GM12878 (cell line): ENCODE results near the gene CAMP. TPM values are rescaled to one million over a fixed set of nuclear protein-coding genes. Genes with fewer than 3 reads are reported as not detected.

Experiments
- ATAC-seq: fragments of 200-7000 bp; cut with Tn5 transposase; 3 replicates; pipeline ENCODE4 v1.9.1; 2020; ENCODE audit warnings: mild to moderate bottlenecking, moderate library complexity
- BruUV-seq: library from RNA; stranded (reverse); fragments of 400-500 nt; replicated peaks from 2 replicates; lab custom pipeline; 2021; lab: Mats Ljungman, UMichigan
- CTCF ChIA-PET: fragments of 300-600 bp; sonication (Branson Sonifier 250); formaldehyde crosslinking; extraction: SDS; loops from one replicate; lab custom pipeline; 2021; ENCODE audit warnings: inconsistent platforms; lab: Yijun Ruan, JAX
- POLR2A ChIA-PET: fragments of 350-600 bp; formaldehyde crosslinking; extraction: SDS; loops from one replicate; lab custom pipeline; 2021; ENCODE audit warnings: inconsistent platforms; lab: Charles Lee
- RAD21 ChIA-PET: fragments of 300-600 bp; sonication (Branson Sonifier 250); formaldehyde crosslinking; loops from one replicate; lab custom pipeline; 2023; ENCODE audit warnings: antibody characterized with exemption; ENCODE audit not compliant: unreplicated experiment; lab: Charles Lee
- SMC1A ChIA-PET: fragments of 300-600 bp; sonication (Branson Sonifier 250); formaldehyde crosslinking; loops from one replicate; lab custom pipeline; 2023; ENCODE audit not compliant: unreplicated experiment, uncharacterized antibody; lab: Charles Lee
- DNase-seq: peaks from one replicate; pipeline ENCODE4 v3.0.0-alpha.2; 2011; ENCODE audit warnings: low read depth, low spot score
- FAIRE-seq: peaks from 3 replicates; lab custom pipeline; 2011; peaks lifted over from hg19 to GRCh38; lab: Jason Lieb, UNC
- H2AFZ ChIP-seq: 2 replicates; pipeline ENCODE4 v1.6.0; 2011; ENCODE audit warnings: low read depth, low read length, control low read depth; ENCODE audit not compliant: control insufficient read depth
- H3K27ac ChIP-seq: 2 replicates; pipeline ENCODE4 v1.5.1; 2011; ENCODE audit warnings: control low read depth; ENCODE audit not compliant: control insufficient read depth, insufficient read depth
- H3K27me3 ChIP-seq, 2 experiments: replicated peaks in 1 of 2; 2 replicates each; pipeline versions ENCODE4 v1.6.0 to v1.6.1; 2011; ENCODE audit warnings: low read length in 1 of 2; ENCODE audit not compliant: control insufficient read depth in 2 of 2, insufficient read depth in 2 of 2
- H3K36me3 ChIP-seq, 2 experiments: 2 replicates each; pipeline ENCODE4 v1.5.1; 2011; ENCODE audit warnings: low read length in 1 of 2; ENCODE audit not compliant: control insufficient read depth in 2 of 2, insufficient read depth in 2 of 2
- H3K4me1 ChIP-seq: 2 replicates; pipeline ENCODE4 v1.6.1; 2011; ENCODE audit warnings: mild to moderate bottlenecking, low read length, moderate library complexity, mixed read lengths; ENCODE audit not compliant: control insufficient read depth, insufficient read depth
- H3K4me2 ChIP-seq: 2 replicates; pipeline ENCODE4 v1.6.0; 2011; ENCODE audit warnings: control low read depth; ENCODE audit not compliant: control insufficient read depth, insufficient read depth
- H3K4me3 ChIP-seq: fragments of 200-600 bp; sonication (generic); 2 replicates; pipeline ENCODE4 v1.5.1; 2016
- H3K79me2 ChIP-seq: 2 replicates; pipeline ENCODE4 v1.6.0; 2011; ENCODE audit warnings: low read length; ENCODE audit not compliant: control insufficient read depth, insufficient read depth
- H3K9ac ChIP-seq: 2 replicates; pipeline ENCODE4 v1.8.0; 2011; ENCODE audit warnings: low read length, control low read depth, mixed read lengths; ENCODE audit not compliant: control insufficient read depth, insufficient read depth
- H3K9me3 ChIP-seq: replicated peaks from 3 replicates; pipeline ENCODE4 v1.5.1; 2011; ENCODE audit warnings: mild to moderate bottlenecking, low read length; ENCODE audit not compliant: control insufficient read depth, insufficient read depth
- H4K20me1 ChIP-seq: 2 replicates; pipeline ENCODE4 v1.6.0; 2011; ENCODE audit not compliant: control insufficient read depth, insufficient read depth
- ASH2L ChIP-seq: fragments of 300-600, 200-600 bp; sonication (generic); IDR thresholded peaks from 2 replicates; pipeline ENCODE4 v1.6.1; 2017; ENCODE audit warnings: low read depth, mild to moderate bottlenecking, borderline replicate concordance
- CBX5 ChIP-seq: sonication (generic); IDR thresholded peaks from 2 replicates; pipeline ENCODE4 v1.6.1; 2016; ENCODE audit warnings: low read depth, moderate library complexity, mild to moderate bottlenecking, inconsistent platforms
- CEBPB ChIP-seq, 2 experiments: fragments of 150-350 bp in 1 of 2; IDR thresholded peaks; 2 replicates each; pipeline ENCODE4 v1.6.1; 2012 to 2014; ENCODE audit warnings: low read depth in 2 of 2, low read length in 2 of 2, borderline replicate concordance in 1 of 2, inconsistent platforms in 1 of 2
- LARP7 ChIP-seq: fragments of 450-650 bp; IDR thresholded peaks from 2 replicates; pipeline ENCODE4 v1.6.1; 2017; ENCODE audit warnings: mild to moderate bottlenecking
- SIN3A ChIP-seq: IDR thresholded peaks from 2 replicates; pipeline ENCODE4 v1.6.1; 2012; ENCODE audit warnings: low read depth, low read length, improper control_type of control experiment
- WGBS: methylation state at CpG from one replicate; pipeline ENCODE4 v1.1.6; 2016; ENCODE audit warnings: low lambda C conversion rate; ENCODE audit not compliant: insufficient replicate concordance, insufficient coverage; ENCODE audit errors: missing lambda C conversion rate; 5-methylcytosine and 5-hydroxymethylcytosine counted together
- in situ Hi-C: fragments of 300-500 bp; cut with MboI; formaldehyde crosslinking; loops from 9 replicates; pipeline ENCODE4 v1.14.3; 2018; ENCODE audit warnings: mixed read lengths
- intact Hi-C: fragments of 100-400 bp; cut with micrococcal nuclease; formaldehyde crosslinking; loops from one replicate; pipeline ENCODE4 v1.14.2; 2022; ENCODE audit not compliant: unreplicated experiment
- polyA plus RNA-seq, 11 experiments: library from polyadenylated mRNA; depleted of rRNA in 4 of 11; unstranded in 6 of 11; stranded (reverse) in 5 of 11; fragments of >200 nt; fragmentation: Nextera tagmentation in 4 of 11; fragmentation: Illumina TruSeq in 1 of 11; extraction: Ambion mirVana in 4 of 11; extraction: Trizol in 1 of 11; gene quantifications; 1 replicate in 1 of 11; 2 replicates in 10 of 11; pipeline versions ENCODE4 v1.2.1 to v1.2.3, GENCODE V29; 2011 to 2016; ENCODE audit warnings: inconsistent platforms in 2 of 11, missing spikeins in 2 of 11, low read depth in 1 of 11
- total RNA-seq, 4 experiments: library from RNA; depleted of rRNA in 3 of 4; stranded (reverse); fragments of >200 nt in 3 of 4; fragmentation: Illumina TruSeq in 1 of 4; extraction: Trizol in 1 of 4; gene quantifications; 2 replicates each; pipeline versions ENCODE4 v1.2.1 to v1.2.3, GENCODE V29; 2013 to 2021
- TF ChIP-seq, protein P1 (sequence below): IDR thresholded peaks from 2 replicates; pipeline ENCODE4 v1.6.1; 2011; ENCODE audit warnings: borderline replicate concordance, low read depth, mild to moderate bottlenecking, moderate library complexity, low read length; ENCODE audit not compliant: insufficient read depth, poor library complexity, severe bottlenecking
- TF ChIP-seq, protein P2 (sequence below): IDR thresholded peaks from 2 replicates; pipeline ENCODE4 v1.6.1; 2012; ENCODE audit warnings: low read length, inconsistent platforms
- TF ChIP-seq, protein P3 (sequence below): fragments of 150-350 bp; IDR thresholded peaks from 2 replicates; pipeline ENCODE4 v1.6.1; 2016; ENCODE audit warnings: low read depth, low read length
- TF ChIP-seq, protein P4 (sequence below): IDR thresholded peaks from 2 replicates; pipeline ENCODE4 v1.6.1; 2012; ENCODE audit warnings: low read depth, low read length, improper control_type of control experiment
- TF ChIP-seq, protein P5 (sequence below): IDR thresholded peaks from 2 replicates; pipeline ENCODE4 v1.6.1; 2011; ENCODE audit warnings: low read depth, mild to moderate bottlenecking, low read length, moderate library complexity, borderline replicate concordance; ENCODE audit errors: extremely low read depth
- TF ChIP-seq, protein P6 (sequence below), 3 experiments: IDR thresholded peaks in 2 of 3; conservative IDR thresholded peaks in 1 of 3; 2 replicates each; pipeline ENCODE4 v1.5.1; 2011; ENCODE audit warnings: low read depth in 3 of 3, low read length in 3 of 3, mild to moderate bottlenecking in 3 of 3, control low read depth in 2 of 3, moderate library complexity in 2 of 3, inconsistent platforms in 1 of 3, mixed read lengths in 1 of 3; ENCODE audit not compliant: control insufficient read depth in 2 of 3, insufficient read depth in 1 of 3; ENCODE audit errors: extremely low read depth in 1 of 3
- TF ChIP-seq, protein P7 (sequence below): fragments of 450-650 bp; IDR thresholded peaks from 2 replicates; pipeline ENCODE4 v1.6.1; 2016; ENCODE audit warnings: mild to moderate bottlenecking

CAMP gene
- total and polyA plus RNA-seq, 10 of the 15 experiments (the other 5 are each of a cell fraction or from before 2014, with no cell fraction given): 0.76 to 34.3 (median 7.6) TPM

DNA sequence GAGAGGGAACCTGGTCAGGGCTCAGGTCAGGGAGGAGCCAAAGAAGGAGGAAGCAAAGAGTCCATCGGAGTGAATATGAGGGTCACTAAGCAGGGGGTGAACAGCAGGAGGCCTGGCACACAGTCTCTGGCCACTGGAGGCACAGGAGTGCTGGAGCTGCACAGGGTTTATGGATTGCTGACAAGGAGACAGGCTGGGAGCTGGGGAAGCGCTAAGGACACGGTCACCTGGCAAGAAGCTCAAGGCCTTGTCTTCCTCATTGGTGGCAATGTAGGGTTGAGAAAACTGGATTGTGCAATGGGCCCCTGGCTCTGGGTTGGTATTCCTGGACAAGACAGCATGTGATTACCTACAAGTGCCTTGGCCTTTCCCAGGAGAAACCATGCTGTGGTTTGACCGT is 5.8 kb upstream of the CAMP start:
- Histone ChIP-seq H3K9ac (no peak overlapping the region), H4K20me1 (no peaks in the 10 kb centered on the region), H3K27me3 (no peaks in the 10 kb centered on the region), H3K9me3 (no peaks in the 10 kb centered on the region; the same call in 2 of the 3 replicates), H3K27ac (no peak overlapping the region), H2AFZ (no peak overlapping the region), H3K4me2 (no peak overlapping the region), H3K36me3 (no peaks in the 10 kb centered on the region), H3K4me1 (peaks cover 12% of the 10 kb centered on the region), H3K4me3 (no peak overlapping the region), H3K79me2 (no peaks in the 10 kb centered on the region)
- ChIA-PET RAD21 (no interaction called here), CTCF (interaction anchor here (1.4 kb wide), 1 partner anchor 24 kb away, joined by 3 read pairs; no protein-coding TSS in a partner anchor), POLR2A (no interaction called here), SMC1A (no interaction called here)
- in situ Hi-C loops: no loop called here
- ATAC-seq (no peak), DNase-seq (no peak), FAIRE-seq (no peak)
- intact Hi-C loops: no loop called here
- 84% methylated on average over 4 of the region's 4 CpGs for WGBS
- no TSS peak for BruUV-seq
- TF ChIP-seq, protein P1, sequence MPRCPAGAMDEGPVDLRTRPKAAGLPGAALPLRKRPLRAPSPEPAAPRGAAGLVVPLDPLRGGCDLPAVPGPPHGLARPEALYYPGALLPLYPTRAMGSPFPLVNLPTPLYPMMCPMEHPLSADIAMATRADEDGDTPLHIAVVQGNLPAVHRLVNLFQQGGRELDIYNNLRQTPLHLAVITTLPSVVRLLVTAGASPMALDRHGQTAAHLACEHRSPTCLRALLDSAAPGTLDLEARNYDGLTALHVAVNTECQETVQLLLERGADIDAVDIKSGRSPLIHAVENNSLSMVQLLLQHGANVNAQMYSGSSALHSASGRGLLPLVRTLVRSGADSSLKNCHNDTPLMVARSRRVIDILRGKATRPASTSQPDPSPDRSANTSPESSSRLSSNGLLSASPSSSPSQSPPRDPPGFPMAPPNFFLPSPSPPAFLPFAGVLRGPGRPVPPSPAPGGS: no peak
- TF ChIP-seq, protein P2, sequence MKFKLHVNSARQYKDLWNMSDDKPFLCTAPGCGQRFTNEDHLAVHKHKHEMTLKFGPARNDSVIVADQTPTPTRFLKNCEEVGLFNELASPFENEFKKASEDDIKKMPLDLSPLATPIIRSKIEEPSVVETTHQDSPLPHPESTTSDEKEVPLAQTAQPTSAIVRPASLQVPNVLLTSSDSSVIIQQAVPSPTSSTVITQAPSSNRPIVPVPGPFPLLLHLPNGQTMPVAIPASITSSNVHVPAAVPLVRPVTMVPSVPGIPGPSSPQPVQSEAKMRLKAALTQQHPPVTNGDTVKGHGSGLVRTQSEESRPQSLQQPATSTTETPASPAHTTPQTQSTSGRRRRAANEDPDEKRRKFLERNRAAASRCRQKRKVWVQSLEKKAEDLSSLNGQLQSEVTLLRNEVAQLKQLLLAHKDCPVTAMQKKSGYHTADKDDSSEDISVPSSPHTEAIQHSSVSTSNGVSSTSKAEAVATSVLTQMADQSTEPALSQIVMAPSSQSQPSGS: no peak
- TF ChIP-seq, protein P3, sequence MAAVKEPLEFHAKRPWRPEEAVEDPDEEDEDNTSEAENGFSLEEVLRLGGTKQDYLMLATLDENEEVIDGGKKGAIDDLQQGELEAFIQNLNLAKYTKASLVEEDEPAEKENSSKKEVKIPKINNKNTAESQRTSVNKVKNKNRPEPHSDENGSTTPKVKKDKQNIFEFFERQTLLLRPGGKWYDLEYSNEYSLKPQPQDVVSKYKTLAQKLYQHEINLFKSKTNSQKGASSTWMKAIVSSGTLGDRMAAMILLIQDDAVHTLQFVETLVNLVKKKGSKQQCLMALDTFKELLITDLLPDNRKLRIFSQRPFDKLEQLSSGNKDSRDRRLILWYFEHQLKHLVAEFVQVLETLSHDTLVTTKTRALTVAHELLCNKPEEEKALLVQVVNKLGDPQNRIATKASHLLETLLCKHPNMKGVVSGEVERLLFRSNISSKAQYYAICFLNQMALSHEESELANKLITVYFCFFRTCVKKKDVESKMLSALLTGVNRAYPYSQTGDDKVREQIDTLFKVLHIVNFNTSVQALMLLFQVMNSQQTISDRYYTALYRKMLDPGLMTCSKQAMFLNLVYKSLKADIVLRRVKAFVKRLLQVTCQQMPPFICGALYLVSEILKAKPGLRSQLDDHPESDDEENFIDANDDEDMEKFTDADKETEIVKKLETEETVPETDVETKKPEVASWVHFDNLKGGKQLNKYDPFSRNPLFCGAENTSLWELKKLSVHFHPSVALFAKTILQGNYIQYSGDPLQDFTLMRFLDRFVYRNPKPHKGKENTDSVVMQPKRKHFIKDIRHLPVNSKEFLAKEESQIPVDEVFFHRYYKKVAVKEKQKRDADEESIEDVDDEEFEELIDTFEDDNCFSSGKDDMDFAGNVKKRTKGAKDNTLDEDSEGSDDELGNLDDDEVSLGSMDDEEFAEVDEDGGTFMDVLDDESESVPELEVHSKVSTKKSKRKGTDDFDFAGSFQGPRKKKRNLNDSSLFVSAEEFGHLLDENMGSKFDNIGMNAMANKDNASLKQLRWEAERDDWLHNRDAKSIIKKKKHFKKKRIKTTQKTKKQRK: no peak
- TF ChIP-seq SIN3A (no peak), ASH2L (no peak), CBX5 (no peak), CEBPB (IDR thresholded peaks at IDR 0.05; ENCODE audit: borderline replicate concordance in 1 of 2, low read depth in 2 of 2, low read length in 2 of 2) (no peak), LARP7 (no peak)
- TF ChIP-seq, protein P4, sequence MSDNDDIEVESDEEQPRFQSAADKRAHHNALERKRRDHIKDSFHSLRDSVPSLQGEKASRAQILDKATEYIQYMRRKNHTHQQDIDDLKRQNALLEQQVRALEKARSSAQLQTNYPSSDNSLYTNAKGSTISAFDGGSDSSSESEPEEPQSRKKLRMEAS: no peak
- TF ChIP-seq, protein P5, sequence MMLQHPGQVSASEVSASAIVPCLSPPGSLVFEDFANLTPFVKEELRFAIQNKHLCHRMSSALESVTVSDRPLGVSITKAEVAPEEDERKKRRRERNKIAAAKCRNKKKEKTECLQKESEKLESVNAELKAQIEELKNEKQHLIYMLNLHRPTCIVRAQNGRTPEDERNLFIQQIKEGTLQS: no peak
- TF ChIP-seq, protein P6, sequence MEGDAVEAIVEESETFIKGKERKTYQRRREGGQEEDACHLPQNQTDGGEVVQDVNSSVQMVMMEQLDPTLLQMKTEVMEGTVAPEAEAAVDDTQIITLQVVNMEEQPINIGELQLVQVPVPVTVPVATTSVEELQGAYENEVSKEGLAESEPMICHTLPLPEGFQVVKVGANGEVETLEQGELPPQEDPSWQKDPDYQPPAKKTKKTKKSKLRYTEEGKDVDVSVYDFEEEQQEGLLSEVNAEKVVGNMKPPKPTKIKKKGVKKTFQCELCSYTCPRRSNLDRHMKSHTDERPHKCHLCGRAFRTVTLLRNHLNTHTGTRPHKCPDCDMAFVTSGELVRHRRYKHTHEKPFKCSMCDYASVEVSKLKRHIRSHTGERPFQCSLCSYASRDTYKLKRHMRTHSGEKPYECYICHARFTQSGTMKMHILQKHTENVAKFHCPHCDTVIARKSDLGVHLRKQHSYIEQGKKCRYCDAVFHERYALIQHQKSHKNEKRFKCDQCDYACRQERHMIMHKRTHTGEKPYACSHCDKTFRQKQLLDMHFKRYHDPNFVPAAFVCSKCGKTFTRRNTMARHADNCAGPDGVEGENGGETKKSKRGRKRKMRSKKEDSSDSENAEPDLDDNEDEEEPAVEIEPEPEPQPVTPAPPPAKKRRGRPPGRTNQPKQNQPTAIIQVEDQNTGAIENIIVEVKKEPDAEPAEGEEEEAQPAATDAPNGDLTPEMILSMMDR (IDR thresholded peaks at IDR 0.05 in 2 of 3, conservative IDR thresholded peaks at IDR 0.05 in 1 of 3; ENCODE audit: control insufficient read depth in 2 of 3, extremely low read depth in 1 of 3, insufficient read depth in 1 of 3, low read depth in 3 of 3, low read length in 3 of 3): no peak
- TF ChIP-seq, protein P7, sequence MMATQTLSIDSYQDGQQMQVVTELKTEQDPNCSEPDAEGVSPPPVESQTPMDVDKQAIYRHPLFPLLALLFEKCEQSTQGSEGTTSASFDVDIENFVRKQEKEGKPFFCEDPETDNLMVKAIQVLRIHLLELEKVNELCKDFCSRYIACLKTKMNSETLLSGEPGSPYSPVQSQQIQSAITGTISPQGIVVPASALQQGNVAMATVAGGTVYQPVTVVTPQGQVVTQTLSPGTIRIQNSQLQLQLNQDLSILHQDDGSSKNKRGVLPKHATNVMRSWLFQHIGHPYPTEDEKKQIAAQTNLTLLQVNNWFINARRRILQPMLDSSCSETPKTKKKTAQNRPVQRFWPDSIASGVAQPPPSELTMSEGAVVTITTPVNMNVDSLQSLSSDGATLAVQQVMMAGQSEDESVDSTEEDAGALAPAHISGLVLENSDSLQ: no peak
